Stomach (tissue), 4 donors: Measurements from ENCODE around the gene DLX4.

ENCODE experiments used
- POLR2A ChIP-seq, 4 donors: fragments of 450-650 bp; IDR thresholded peaks; one replicate each; pipeline ENCODE4 v1.6.1; 2016; ENCODE audit warnings: antibody characterized with exemption in 4 of 4, control low read depth in 2 of 4, mild to moderate bottlenecking in 1 of 4, moderate library complexity in 1 of 4
- POLR2AphosphoS5 ChIP-seq, 3 donors: sonication (generic); formaldehyde crosslinking; IDR thresholded peaks; one replicate each; pipeline ENCODE4 v1.6.1; 2016; ENCODE audit warnings: antibody characterized with exemption in 3 of 3
- TF ChIP-seq, protein P1 (sequence below), 7 experiments: fragments of 450-650 bp in 4 of 7; fragments of 200-600 bp in 3 of 7; sonication (generic) in 3 of 7; IDR thresholded peaks; one replicate each; pipeline ENCODE4 v1.5.1; 2016 to 2019; ENCODE audit warnings: antibody characterized with exemption in 7 of 7, control low read depth in 2 of 7, mild to moderate bottlenecking in 1 of 7

DNA sequence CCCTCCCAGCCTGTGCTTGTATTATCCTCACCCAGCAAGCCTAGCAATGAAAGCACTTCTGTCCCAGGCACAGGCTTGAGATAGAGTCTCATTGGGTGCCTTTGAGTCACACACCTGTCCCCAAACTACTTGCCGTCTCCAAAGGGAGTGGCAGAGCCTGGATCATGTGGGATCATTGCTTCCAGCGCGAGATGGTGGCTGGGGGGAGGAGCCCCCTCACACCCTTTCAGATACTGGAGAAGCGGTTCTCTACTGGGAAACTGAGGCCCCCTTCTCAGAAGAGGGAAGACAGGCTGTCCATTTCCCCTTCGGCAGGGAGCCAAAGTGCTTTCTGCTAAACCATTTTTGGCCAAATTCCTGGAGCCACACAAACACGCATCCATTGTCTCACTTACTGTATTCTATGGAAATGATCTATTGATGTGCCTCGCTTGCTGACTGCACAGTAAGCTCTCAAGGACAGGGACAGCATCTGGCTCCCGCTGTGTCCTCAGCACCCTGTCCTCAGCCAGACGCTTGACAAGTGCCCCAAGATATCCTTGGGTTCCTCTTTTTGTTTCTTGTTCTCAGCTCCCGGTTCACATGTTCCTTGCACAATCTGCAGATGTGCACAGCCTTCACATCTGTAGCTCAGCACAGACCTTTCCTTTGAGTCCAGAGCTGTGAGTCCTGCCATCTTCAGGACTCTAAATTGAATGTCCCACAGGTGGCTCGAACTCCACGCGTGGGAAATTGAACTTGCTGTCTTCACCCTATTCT is 52.0 kb downstream of the DLX4 start:
- TF ChIP-seq POLR2A (IDR thresholded peaks at IDR 0.05) (no peak), POLR2AphosphoS5 (IDR thresholded peaks at IDR 0.05) (no peak)
- TF ChIP-seq, protein P1, sequence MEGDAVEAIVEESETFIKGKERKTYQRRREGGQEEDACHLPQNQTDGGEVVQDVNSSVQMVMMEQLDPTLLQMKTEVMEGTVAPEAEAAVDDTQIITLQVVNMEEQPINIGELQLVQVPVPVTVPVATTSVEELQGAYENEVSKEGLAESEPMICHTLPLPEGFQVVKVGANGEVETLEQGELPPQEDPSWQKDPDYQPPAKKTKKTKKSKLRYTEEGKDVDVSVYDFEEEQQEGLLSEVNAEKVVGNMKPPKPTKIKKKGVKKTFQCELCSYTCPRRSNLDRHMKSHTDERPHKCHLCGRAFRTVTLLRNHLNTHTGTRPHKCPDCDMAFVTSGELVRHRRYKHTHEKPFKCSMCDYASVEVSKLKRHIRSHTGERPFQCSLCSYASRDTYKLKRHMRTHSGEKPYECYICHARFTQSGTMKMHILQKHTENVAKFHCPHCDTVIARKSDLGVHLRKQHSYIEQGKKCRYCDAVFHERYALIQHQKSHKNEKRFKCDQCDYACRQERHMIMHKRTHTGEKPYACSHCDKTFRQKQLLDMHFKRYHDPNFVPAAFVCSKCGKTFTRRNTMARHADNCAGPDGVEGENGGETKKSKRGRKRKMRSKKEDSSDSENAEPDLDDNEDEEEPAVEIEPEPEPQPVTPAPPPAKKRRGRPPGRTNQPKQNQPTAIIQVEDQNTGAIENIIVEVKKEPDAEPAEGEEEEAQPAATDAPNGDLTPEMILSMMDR (IDR thresholded peaks at IDR 0.05) = no peak
